GM12875 (cell line): ENCODE measurements around the gene GPATCH11.

ENCODE experiments used
- H3K4me3 ChIP-seq: one replicate; pipeline ENCODE4 v1.5.1; 2011; ENCODE audit warnings: low read depth, low read length, control low read depth
- TF ChIP-seq, protein P1 (sequence below): IDR thresholded peaks from 2 replicates; pipeline ENCODE4 v1.5.1; 2011; ENCODE audit warnings: low read depth, mild to moderate bottlenecking, control low read depth, inconsistent platforms, low read length, moderate library complexity, borderline replicate concordance; ENCODE audit not compliant: insufficient read depth

The GPATCH11 gene

GRCh38 chr2:37104178-37104577, 19.9 kb downstream of the GPATCH11 start:
- TF ChIP-seq, protein P1, sequence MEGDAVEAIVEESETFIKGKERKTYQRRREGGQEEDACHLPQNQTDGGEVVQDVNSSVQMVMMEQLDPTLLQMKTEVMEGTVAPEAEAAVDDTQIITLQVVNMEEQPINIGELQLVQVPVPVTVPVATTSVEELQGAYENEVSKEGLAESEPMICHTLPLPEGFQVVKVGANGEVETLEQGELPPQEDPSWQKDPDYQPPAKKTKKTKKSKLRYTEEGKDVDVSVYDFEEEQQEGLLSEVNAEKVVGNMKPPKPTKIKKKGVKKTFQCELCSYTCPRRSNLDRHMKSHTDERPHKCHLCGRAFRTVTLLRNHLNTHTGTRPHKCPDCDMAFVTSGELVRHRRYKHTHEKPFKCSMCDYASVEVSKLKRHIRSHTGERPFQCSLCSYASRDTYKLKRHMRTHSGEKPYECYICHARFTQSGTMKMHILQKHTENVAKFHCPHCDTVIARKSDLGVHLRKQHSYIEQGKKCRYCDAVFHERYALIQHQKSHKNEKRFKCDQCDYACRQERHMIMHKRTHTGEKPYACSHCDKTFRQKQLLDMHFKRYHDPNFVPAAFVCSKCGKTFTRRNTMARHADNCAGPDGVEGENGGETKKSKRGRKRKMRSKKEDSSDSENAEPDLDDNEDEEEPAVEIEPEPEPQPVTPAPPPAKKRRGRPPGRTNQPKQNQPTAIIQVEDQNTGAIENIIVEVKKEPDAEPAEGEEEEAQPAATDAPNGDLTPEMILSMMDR, result no peak
- no peak overlapping the region for H3K4me3 ChIP-seq

DNA sequence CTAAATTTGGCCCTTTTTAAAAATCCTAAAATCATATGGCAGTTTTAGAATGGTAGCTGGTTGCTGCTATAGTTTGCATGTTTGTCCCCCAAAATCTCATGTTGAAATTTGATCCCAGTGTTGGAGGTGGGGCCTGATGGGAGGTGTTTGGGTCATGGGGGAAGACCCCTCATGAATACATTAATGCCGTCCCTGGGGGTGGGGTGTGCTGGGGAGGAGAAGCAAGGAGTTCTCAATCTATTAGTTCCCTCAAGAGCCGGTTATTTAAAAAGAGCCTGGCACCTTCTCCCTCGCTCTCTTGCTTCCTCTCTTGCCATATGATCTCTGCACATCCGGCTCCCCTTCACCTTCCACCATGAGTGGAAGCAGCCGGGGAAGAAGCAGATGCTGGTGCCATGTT, 20.8 kb downstream of the GPATCH11 start:
- TF ChIP-seq, protein P1, result no peak
- H3K4me3 ChIP-seq, result no peak overlapping the region

- TF ChIP-seq, protein P1, result no peak
Measured at GRCh38 chr2:37109523-37109922, 25.2 kb downstream of the GPATCH11 start.

DNA sequence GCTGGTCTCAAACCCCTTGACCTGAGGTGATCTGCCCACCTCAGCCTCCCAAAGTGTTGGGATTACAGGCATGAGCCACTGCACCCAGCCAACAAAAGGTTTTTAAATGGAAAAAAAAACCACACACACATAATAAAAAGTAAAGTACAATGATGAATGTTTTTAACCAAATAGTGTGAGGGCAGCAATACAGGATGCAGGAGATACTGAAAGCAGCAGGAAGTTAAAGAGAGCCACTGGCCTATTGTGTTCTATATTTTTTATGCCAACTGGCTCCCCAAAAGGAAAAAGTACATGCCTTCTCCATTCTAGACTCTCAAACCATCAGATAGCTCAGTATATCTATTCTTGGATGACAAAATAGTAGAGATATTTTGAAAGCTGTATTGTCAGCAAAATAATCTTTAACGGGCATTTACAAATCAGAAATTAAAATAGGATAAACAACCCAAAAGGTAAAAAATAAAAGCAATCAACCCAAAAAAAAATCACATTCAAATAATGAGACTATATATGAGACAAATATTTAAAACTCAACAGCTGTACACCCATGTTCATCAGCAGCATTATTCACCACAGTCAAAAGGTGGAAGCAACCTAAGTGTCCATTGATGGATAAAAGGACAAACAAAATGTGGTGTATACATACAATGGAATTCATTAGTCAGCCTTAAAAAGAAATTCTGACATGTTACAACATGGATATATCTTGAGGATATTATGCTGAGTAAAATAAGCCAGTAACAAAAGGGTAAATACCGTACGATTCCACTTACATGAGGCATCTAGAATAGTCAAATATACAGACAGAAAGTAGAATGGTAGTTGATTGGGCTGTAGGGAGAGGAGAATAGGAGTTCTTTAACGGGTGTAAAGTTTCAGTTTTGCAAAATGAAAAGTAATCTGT, 26.2 kb downstream of the GPATCH11 start:
- H3K4me3 ChIP-seq, result no peak overlapping the region
- TF ChIP-seq, protein P1, result no peak

More at GRCh38 chr2:37109523-37109922, 25.2 kb downstream of the GPATCH11 start:
- no peak overlapping the region for H3K4me3 ChIP-seq

DNA sequence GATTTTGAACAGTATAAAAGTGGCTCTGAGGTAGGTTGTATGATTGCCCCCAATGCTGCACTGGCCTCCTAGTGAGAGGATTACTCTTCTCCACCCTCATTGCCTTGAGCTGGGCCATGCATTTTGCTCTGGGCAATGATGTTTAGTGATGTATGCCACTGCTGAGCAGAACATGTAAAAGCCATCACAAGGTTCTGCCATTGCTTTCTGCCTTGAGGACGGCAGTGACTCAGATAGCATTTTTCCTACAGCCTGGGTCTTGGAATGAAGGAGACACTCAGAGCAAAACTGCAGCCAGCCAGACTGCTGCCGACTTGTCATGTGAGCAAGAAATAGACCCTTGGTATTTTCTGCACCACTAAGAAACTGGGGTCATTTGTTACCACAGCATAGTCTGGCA, 27.6 kb downstream of the GPATCH11 start:
- no peak overlapping the region for H3K4me3 ChIP-seq
- TF ChIP-seq, protein P1, result no peak

GRCh38 chr2:37117566-37117965, 33.2 kb downstream of the GPATCH11 start:
- no peak overlapping the region for H3K4me3 ChIP-seq

More at GRCh38 chr2:37117566-37117965, 33.2 kb downstream of the GPATCH11 start:
- TF ChIP-seq, protein P1, result no peak
